Epithelial cell of proximal tubule (primary cell): ENCODE measurements around the gene CT47C1. TPM values are rescaled to one million over a fixed set of nuclear protein-coding genes. Genes with fewer than 3 reads are reported as not detected.

Experiments used
- DNase-seq: peaks from one replicate; pipeline ENCODE4 v3.0.0-alpha.2; 2011; ENCODE audit warnings: low read depth
- H3K4me3 ChIP-seq: 2 replicates; pipeline ENCODE4 v1.5.1; 2011; ENCODE audit warnings: low read depth, mild to moderate bottlenecking, low read length
- total RNA-seq: library from RNA; depleted of rRNA; stranded (reverse); fragments of >200 nt; gene quantifications from 2 replicates; pipeline ENCODE4 v1.2.3, GENCODE V29; 2015
- TF ChIP-seq, protein P1 (sequence below): conservative IDR thresholded peaks from 2 replicates; pipeline ENCODE4 v1.5.1; 2012; ENCODE audit warnings: low read depth, mild to moderate bottlenecking, low read length

Gene CT47C1
- total RNA-seq, 1 donor from 2014 or later: not detected

DNA sequence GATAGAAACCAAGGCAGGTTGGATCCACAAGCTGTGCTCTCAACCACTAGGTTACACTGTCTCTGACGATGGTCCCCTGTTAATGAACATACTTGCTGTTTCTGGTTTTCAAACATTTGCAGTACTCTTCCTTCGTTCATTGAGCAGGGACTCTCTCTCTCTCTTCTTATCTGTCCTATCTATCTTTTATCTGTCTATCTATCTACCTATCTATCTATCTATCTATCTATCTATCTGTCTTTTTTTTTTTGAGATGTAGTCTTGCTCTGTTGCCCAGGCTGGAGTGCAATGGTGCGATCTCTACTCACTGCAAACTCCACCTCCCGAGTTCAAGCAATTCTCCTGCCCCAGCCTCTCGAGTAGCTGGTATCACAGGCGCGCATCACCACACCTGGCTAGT lies 9.4 kb upstream of the CT47C1 start:
- H3K4me3 ChIP-seq: no peak overlapping the region
- TF ChIP-seq, protein P1, sequence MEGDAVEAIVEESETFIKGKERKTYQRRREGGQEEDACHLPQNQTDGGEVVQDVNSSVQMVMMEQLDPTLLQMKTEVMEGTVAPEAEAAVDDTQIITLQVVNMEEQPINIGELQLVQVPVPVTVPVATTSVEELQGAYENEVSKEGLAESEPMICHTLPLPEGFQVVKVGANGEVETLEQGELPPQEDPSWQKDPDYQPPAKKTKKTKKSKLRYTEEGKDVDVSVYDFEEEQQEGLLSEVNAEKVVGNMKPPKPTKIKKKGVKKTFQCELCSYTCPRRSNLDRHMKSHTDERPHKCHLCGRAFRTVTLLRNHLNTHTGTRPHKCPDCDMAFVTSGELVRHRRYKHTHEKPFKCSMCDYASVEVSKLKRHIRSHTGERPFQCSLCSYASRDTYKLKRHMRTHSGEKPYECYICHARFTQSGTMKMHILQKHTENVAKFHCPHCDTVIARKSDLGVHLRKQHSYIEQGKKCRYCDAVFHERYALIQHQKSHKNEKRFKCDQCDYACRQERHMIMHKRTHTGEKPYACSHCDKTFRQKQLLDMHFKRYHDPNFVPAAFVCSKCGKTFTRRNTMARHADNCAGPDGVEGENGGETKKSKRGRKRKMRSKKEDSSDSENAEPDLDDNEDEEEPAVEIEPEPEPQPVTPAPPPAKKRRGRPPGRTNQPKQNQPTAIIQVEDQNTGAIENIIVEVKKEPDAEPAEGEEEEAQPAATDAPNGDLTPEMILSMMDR: no peak
- DNase-seq: no peak

DNA sequence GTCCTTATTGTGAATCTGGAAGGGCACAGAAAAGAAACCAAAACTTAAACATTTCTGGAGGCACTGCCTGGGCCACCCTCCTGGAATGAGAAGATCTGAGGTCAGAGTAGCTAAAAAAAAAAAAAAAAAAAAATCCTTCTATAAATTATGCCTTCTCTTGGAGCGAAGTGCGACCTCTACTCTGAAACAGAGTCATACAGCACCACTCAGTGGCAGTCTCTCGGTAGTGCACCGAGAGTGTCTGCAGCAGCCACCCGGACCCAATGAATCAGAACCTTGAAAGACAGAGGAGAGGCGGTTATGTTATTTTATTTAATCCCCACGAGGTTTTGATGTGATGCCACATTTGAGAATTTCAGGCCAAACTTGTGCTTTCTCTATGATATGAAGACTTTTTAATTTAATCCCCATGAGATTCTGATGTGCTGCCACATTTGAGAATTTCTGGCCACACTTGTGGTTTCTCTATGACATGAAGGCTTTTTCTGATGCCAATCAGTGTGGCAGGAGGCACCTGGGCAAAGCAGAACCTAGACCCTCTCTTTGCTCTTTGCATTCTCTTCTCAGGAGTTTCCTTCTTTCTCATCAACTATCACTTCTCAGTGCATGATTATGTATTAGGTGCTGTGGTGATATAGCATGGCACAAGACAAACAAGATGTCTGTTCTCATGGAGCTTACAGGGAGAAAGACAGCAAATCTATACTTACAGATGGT lies 5.6 kb upstream of the CT47C1 start:
- TF ChIP-seq, protein P1: peak; percentile 70
- no peak for DNase-seq
- H3K4me3 ChIP-seq: no peak overlapping the region

DNA sequence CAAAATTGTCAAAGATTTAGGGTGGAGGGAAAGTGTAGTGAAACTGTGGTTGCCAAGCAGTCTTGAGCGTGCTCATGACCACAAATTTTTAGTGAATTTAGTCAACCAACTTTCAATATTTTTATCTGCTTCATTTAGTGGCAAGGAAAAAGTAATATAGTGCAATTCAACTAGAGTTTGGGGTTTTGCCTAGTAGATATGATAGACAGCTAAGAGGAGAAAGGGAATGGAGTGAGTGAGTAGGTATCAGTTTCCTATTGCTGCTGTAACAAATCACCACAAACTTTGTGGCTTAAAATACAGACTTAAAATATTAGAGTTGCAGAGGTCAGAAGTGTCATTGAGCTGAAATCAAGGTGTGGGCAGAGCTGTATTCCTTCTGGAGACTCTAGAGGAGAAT lies 3.7 kb upstream of the CT47C1 start:
- TF ChIP-seq, protein P1: no peak
- no peak overlapping the region for H3K4me3 ChIP-seq
- DNase-seq: no peak

DNA sequence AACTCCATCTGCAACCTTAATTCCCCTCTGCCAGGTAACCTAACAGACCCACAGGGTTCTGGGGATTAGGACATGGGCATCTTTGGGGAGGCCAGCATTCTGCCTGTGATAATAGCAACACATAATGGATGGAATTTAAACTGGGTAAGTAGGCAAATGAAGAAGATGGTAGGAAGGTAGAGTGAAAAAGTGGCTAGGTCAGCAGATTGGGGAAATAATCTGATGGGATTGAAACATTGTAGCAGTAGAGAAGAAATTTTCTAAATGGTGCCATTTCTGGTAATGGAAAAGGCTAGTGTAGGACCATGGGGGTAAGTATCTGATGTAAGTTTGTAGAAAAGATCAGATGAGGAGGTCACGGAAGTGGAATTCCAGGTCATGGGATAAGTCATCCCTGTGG lies 3.0 kb upstream of the CT47C1 start:
- TF ChIP-seq, protein P1: no peak
- H3K4me3 ChIP-seq: no peak overlapping the region
- no peak for DNase-seq

DNA sequence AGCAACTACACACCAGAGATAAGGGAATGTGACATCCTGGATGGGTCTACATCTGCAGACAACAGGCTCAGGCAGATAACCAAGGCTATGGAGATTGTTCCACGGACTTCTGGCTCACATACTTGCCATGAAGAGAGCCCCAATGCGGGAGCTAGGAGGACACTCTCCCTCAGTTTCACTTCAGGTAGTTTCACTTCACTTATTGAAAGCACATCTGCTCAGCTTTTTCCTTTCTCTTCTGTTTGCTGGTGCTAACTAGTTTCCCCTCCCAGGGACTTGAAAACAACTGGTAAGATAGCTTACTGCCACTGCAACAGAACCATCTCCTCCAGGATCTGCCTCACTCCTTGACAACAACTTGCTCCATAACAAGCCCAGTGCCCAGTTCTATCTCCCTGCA lies 1.4 kb upstream of the CT47C1 start:
- H3K4me3 ChIP-seq: no peak overlapping the region
- TF ChIP-seq, protein P1: no peak
- DNase-seq: no peak

DNA sequence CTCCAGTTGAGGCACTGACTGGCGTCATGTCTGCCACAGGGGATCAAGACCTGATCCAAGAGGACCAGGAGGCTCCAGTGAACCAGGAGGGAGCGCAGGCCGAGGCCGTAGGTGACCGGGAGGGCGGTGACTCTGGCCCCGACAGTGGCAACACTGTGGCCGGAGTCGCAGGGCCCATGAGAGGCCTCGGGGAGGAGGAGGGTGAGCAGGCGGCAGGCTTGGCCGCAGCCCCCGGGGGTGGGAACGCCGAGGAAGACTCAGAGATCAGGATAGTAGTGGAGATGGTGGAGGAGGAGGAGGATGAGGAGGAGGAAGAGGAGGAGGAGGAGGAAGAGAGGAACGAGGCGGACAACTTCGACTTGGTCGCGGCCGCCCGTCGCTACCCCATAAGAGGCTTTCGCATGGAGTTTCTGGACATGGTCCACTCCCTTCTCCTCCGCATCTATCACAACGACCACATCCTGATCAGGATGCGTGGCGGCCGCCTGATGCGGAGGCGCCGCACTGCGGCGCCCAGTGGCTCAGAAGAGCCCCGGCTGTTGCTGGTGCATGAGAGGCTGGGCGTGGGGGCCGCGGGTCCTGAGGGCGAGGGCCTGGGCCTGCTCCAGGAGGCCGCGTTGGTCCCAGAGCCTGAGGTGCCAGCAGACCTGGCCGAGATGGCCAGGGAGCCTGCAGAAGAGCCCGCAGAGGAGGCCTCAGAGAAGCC lies 560 bp downstream of the CT47C1 start:
- no peak overlapping the region for H3K4me3 ChIP-seq
- no peak for DNase-seq
- TF ChIP-seq, protein P1: no peak
